ENCODE results near the gene FAM110D. TPM values are rescaled to one million over a fixed set of nuclear protein-coding genes. Genes with fewer than 3 reads are reported as not detected.

Gene FAM110D
- polyA plus RNA-seq, 1 donor from 2014 or later: 0.31 TPM

- Histone ChIP-seq H4K20me1 (ENCODE audit: insufficient read depth) (no peaks in the 10 kb centered on the region), H3K9ac (ENCODE audit: low read length) (no peak overlapping the region), H3K9me2 (ENCODE audit: insufficient read depth, low read length) (no peaks in the 10 kb centered on the region), H3K27ac (ENCODE audit: low read length) (no peak overlapping the region), H3K9me3 (ENCODE audit: low read length) (no peaks in the 10 kb centered on the region), H2AFZ (ENCODE audit: low read depth, low read length) (no peak overlapping the region), H3K4me2 (ENCODE audit: low read length) (no peak overlapping the region), H3K79me2 (replicated peaks; ENCODE audit: insufficient read depth, low read length) (no peaks in the 10 kb centered on the region), H3K36me3 (ENCODE audit: insufficient read depth, low read length) (no peaks in the 10 kb centered on the region), H3K4me3 (ENCODE audit: low read length) (no peak overlapping the region), H3K27me3 (ENCODE audit: insufficient read depth, low read depth, low read length) (no peaks in the 10 kb centered on the region), H3F3A (ENCODE audit: insufficient read depth, low read length, poor library complexity, severe bottlenecking) (no peaks in the 10 kb centered on the region)
- no peak for TF ChIP-seq EP300 (conservative IDR thresholded peaks at IDR 0.05; ENCODE audit: poor library complexity, severe bottlenecking)
- TF ChIP-seq MXI1 (conservative IDR thresholded peaks at IDR 0.05; ENCODE audit: poor library complexity, severe bottlenecking): no peak
- no peak for TF ChIP-seq REST (IDR thresholded peaks at IDR 0.05; ENCODE audit: borderline replicate concordance)
- TF ChIP-seq CTCF (IDR thresholded peaks at IDR 0.05; ENCODE audit: poor library complexity, severe bottlenecking): no peak
- TF ChIP-seq TAF1 (IDR thresholded peaks at IDR 0.05; ENCODE audit: low read depth): no peak
These were observed 24.4 kb upstream of the FAM110D start for GRCh38 chr1:26134466-26134865.

- Histone ChIP-seq H3K9me3 (ENCODE audit: low read length) (no peaks in the 10 kb centered on the region), H3K9me2 (ENCODE audit: insufficient read depth, low read length) (no peaks in the 10 kb centered on the region), H2AFZ (ENCODE audit: low read depth, low read length) (no peak overlapping the region), H3K79me2 (replicated peaks; ENCODE audit: insufficient read depth, low read length) (no peaks in the 10 kb centered on the region), H3K9ac (ENCODE audit: low read length) (no peak overlapping the region), H3F3A (ENCODE audit: insufficient read depth, low read length, poor library complexity, severe bottlenecking) (no peaks in the 10 kb centered on the region), H3K4me2 (ENCODE audit: low read length) (no peak overlapping the region), H4K20me1 (ENCODE audit: insufficient read depth) (no peaks in the 10 kb centered on the region), H3K27me3 (ENCODE audit: insufficient read depth, low read depth, low read length) (no peaks in the 10 kb centered on the region), H3K4me3 (ENCODE audit: low read length) (no peak overlapping the region), H3K27ac (ENCODE audit: low read length) (no peak overlapping the region), H3K36me3 (ENCODE audit: insufficient read depth, low read length) (no peaks in the 10 kb centered on the region)
- TF ChIP-seq CTCF (IDR thresholded peaks at IDR 0.05; ENCODE audit: poor library complexity, severe bottlenecking) (no peak), POLR2AphosphoS5 (IDR thresholded peaks at IDR 0.05) (no peak), EZH2 (IDR thresholded peaks at IDR 0.05; ENCODE audit: borderline replicate concordance, insufficient read depth, low read length, poor library complexity, severe bottlenecking) (no peak), REST (IDR thresholded peaks at IDR 0.05; ENCODE audit: borderline replicate concordance) (no peak), SMC3 (conservative IDR thresholded peaks at IDR 0.05; ENCODE audit: poor library complexity) (no peak), EP300 (conservative IDR thresholded peaks at IDR 0.05; ENCODE audit: poor library complexity, severe bottlenecking) (no peak), TAF1 (IDR thresholded peaks at IDR 0.05; ENCODE audit: low read depth) (no peak), RAD21 (conservative IDR thresholded peaks at IDR 0.05) (no peak), MXI1 (conservative IDR thresholded peaks at IDR 0.05; ENCODE audit: poor library complexity, severe bottlenecking) (no peak)
These were observed 19.8 kb upstream of the FAM110D start for GRCh38 chr1:26138974-26139558.
